Small intestine (tissue), 7 donors: ENCODE data around the gene STX8. TPM values are rescaled to one million over a fixed set of nuclear protein-coding genes. Genes with fewer than 3 reads are reported as not detected.
"Not testable (repeated sequence)": the region's sequence is repeated elsewhere in the genome, so short reads cannot be mapped to it uniquely, and the experiment has no call there.

Experiments
- DNase-seq, 2 donors: peaks; one replicate each; pipeline versions ENCODE4 v3.0.0 to v3.0.0-alpha.2; 2013
- FAIRE-seq: peaks from 2 replicates; lab custom pipeline; 2012; peaks lifted over from hg19 to GRCh38; lab: Jason Lieb, UNC
- H3K27ac ChIP-seq, 3 donors: one replicate each; pipeline ENCODE4 v1.5.1; 2013; ENCODE audit warnings: low read length in 2 of 3, mild to moderate bottlenecking in 2 of 3, control low read depth in 1 of 3, inconsistent platforms in 1 of 3, low read depth in 1 of 3, moderate library complexity in 1 of 3
- H3K27me3 ChIP-seq, 3 donors: one replicate each; pipeline ENCODE4 v1.6.1; 2013; ENCODE audit warnings: low read length in 3 of 3, inconsistent platforms in 1 of 3; ENCODE audit not compliant: control insufficient read depth in 3 of 3, insufficient read depth in 3 of 3
- H3K36me3 ChIP-seq, 3 donors: one replicate each; pipeline ENCODE4 v1.6.1; 2013; ENCODE audit warnings: low read length in 3 of 3, inconsistent platforms in 1 of 3, low read depth in 1 of 3, mild to moderate bottlenecking in 1 of 3, moderate library complexity in 1 of 3; ENCODE audit not compliant: control insufficient read depth in 3 of 3, insufficient read depth in 2 of 3
- H3K4me1 ChIP-seq, 3 donors: one replicate each; pipeline ENCODE4 v1.6.1; 2013; ENCODE audit warnings: low read length in 2 of 3, inconsistent platforms in 1 of 3, low read depth in 1 of 3, mild to moderate bottlenecking in 1 of 3, moderate library complexity in 1 of 3; ENCODE audit not compliant: control insufficient read depth in 3 of 3, insufficient read depth in 2 of 3
- H3K4me3 ChIP-seq, 3 donors: one replicate each; pipeline ENCODE4 v1.5.1; 2013; ENCODE audit warnings: low read length in 3 of 3, control low read depth in 1 of 3, inconsistent platforms in 1 of 3, low read depth in 1 of 3, mild to moderate bottlenecking in 1 of 3, moderate library complexity in 1 of 3
- H3K9me3 ChIP-seq, 2 donors: one replicate each; pipeline ENCODE4 v1.6.1; 2013; ENCODE audit warnings: low read depth in 1 of 2, low read length in 1 of 2; ENCODE audit not compliant: control insufficient read depth in 2 of 2, insufficient read depth in 1 of 2
- WGBS, 3 donors: extraction: QIAGEN DNeasy Blood & Tissue Kit; methylation state at CpG; one replicate each; pipeline ENCODE4 v1.1.7; 2013; 5-methylcytosine and 5-hydroxymethylcytosine counted together
- polyA plus RNA-seq, 4 donors: library from polyadenylated mRNA; stranded (reverse) in 3 of 4; unstranded in 1 of 4; fragments of 200-250 nt in 3 of 4; fragments of 120-200 nt in 1 of 4; gene quantifications; one replicate each; pipeline versions ENCODE4 v1.2.1 to v1.2.3, GENCODE V29; 2013
- donor health status: healthy with polysubstance abuse.
- donor health status: control.
- donor health status: control.
- donor health status: Bipolar disorder and iron deficiency.
- donor health status: healthy.

STX8 gene
- polyA plus RNA-seq, 4 donors = 35.3 to 72.2 (median 51.8) TPM

DNA sequence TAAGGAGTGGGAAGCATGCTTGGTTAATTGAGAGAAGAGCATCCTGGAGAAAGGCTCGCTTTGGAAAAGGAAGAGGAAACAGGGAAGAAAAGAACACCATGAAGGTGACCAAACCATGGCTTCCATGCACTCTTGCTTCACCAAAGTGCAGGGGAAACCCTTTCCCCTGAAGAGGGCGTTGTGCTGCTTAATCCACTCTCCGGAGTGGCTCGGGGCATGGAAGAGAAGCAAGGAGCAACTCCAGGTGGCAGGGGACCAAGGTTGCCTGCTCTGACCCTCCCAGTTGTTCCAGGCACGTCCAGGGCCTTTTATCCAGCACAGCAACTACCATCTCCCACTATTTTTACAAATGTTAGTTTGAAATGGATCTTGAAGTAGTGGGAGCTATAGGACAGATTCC lies 108.1 kb downstream of the STX8 start:
- FAIRE-seq = no peak

GRCh38 chr17:9465210-9465921 lies 110.3 kb downstream of the STX8 start:
- Histone ChIP-seq H3K27ac (no peak overlapping the region), H3K27me3 (no peaks in the 10 kb centered on the region), H3K4me3 (no peak overlapping the region), H3K4me1 (no peaks in the 10 kb centered on the region), H3K36me3 (peaks cover 0 to 2% (median 0%) of the 10 kb centered on the region in 3 donors), H3K9me3 (no peaks in the 10 kb centered on the region)
- no peak for FAIRE-seq
- peak; percentile 13 to 21 for DNase-seq
- WGBS, 3 donors = 85 to 91% (median 89%) methylated on average over 16 of the region's 16 CpGs

More for the DNA sequence above, 108.1 kb downstream of the STX8 start:
- Histone ChIP-seq H3K4me1 (no peaks in the 10 kb centered on the region), H3K9me3 (no peaks in the 10 kb centered on the region), H3K27ac (no peak overlapping the region), H3K36me3 (peaks cover 0 to 9% (median 0%) of the 10 kb centered on the region in 3 donors), H3K27me3 (no peaks in the 10 kb centered on the region), H3K4me3 (no peak overlapping the region)
- WGBS, 3 donors = 75 to 85% (median 84%) methylated on average over 5 of the region's 5 CpGs
- DNase-seq = no peak

GRCh38 chr17:9457005-9457404 lies 118.6 kb downstream of the STX8 start:
- Histone ChIP-seq H3K27ac (peak overlapping the region; percentile 2 to 91 (median 17)), H3K4me3 (no peak overlapping the region), H3K4me1 (peaks cover 2 to 18% (median 6%) of the 10 kb centered on the region in 3 donors), H3K36me3 (peaks cover 0 to 2% (median 0%) of the 10 kb centered on the region in 3 donors), H3K9me3 (peaks cover 0 to 8% of the 10 kb centered on the region in 2 donors), H3K27me3 (no peaks in the 10 kb centered on the region)
- DNase-seq (peak; percentile 45 to 80), FAIRE-seq (no peak)
- 40 to 72% (median 46%) methylated on average over 6 of the region's 6 CpGs for WGBS, 3 donors

DNA sequence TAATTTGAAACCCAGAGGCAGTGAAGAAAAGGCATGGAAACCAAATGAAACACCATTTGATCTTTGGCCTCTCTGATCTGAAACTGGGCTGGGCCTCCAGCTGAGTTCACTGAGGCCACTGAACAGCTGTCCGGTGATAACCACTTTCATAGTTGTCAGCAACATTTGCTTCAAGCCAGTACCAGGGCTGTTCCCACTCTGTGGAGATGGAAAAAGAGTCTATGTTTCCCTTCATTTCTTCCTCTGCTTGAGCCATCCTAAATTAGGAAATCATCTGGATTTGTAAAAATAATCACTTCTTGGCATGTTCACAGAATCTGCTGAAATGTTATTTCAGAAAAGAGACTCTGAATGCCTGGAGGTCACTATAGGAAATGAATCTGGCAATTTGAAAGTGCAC lies 119.3 kb downstream of the STX8 start:
- Histone ChIP-seq H3K4me3 (no peak overlapping the region), H3K27ac (peak overlapping the region; percentile 38 to 91 (median 43)), H3K9me3 (peaks cover 0 to 8% of the 10 kb centered on the region in 2 donors), H3K36me3 (no peaks in the 10 kb centered on the region), H3K4me1 (peaks cover 2 to 18% (median 6%) of the 10 kb centered on the region in 3 donors), H3K27me3 (no peaks in the 10 kb centered on the region)
- 14 to 21% (median 21%) methylated on average over 1 of the region's 1 CpG for WGBS, 3 donors
- no peak for FAIRE-seq
- DNase-seq = peak; percentile 75 to 84

- Histone ChIP-seq H3K9me3 (no peaks in the 10 kb centered on the region), H3K36me3 (no peaks in the 10 kb centered on the region), H3K4me1 (peaks cover 2 to 17% (median 6%) of the 10 kb centered on the region in 3 donors), H3K27me3 (no peaks in the 10 kb centered on the region), H3K27ac (peak overlapping the region in 1 of 3 donors; percentile 59), H3K4me3 (no peak overlapping the region)
- peak; percentile 43 to 53 for DNase-seq
- no peak for FAIRE-seq
- WGBS, 3 donors = 90 to 95% (median 91%) methylated on average over 1 of the region's 1 CpG
These were observed 123.7 kb downstream of the STX8 start for GRCh38 chr17:9451934-9452333.

DNA sequence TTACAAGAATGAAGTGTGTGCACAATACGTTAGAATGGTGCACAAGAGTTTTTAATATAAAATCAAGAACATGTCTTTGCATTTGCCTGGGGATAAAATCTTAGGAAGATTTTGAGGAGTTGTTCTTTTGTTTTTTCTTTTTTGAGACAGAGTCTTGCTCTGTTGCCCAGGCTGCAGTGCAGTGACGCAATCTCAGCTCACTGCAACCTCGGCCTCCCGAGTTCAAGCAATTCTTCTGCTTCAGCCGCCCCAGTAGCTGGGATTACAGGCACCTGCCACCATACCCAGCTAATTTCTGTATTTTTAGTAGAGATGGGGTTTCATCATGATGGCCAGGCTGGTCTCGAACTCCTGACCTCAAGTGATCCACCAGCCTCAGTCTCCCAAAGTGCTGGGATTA lies 128.3 kb downstream of the STX8 start:
- not testable (repeated sequence) for H3K27ac ChIP-seq, H3K27me3 ChIP-seq, H3K4me1 ChIP-seq, H3K9me3 ChIP-seq, H3K4me3 ChIP-seq, FAIRE-seq, DNase-seq, H3K36me3 ChIP-seq
- WGBS, 3 donors = 94 to 99% (median 98%) methylated on average over 6 of the region's 6 CpGs

GRCh38 chr17:9446528-9446927 lies 129.1 kb downstream of the STX8 start:
- H3K27ac ChIP-seq = no peak overlapping the region
- no peak overlapping the region for H3K4me3 ChIP-seq
- FAIRE-seq = no peak
- 77 to 92% (median 89%) methylated on average over 4 of the region's 4 CpGs for WGBS, 3 donors
- no peak for DNase-seq
- H3K27me3 ChIP-seq = no peaks in the 10 kb centered on the region
- no peaks in the 10 kb centered on the region for H3K36me3 ChIP-seq
- H3K4me1 ChIP-seq = no peaks in the 10 kb centered on the region
- H3K9me3 ChIP-seq = no peaks in the 10 kb centered on the region

DNA sequence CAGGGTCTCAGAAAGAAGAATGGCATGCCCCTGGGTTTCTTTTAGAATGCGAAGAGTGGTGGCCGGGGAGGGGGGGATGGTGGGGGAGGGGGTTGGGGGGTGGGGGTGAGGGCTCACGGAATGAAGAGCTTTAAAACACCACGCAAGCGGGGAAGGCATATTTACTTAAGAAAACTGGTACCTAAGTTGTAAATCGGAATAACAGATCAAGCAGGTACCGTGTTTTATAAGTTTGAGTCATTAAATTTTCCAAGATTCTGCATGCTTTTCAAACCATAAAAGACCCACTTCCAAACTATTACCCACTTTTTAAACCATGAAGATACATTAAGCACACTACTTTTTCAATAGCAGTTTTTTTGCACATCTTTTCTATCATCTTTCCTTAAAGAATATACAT lies 130.2 kb downstream of the STX8 start:
- no peaks in the 10 kb centered on the region for H3K4me1 ChIP-seq
- 76 to 94% (median 89%) methylated on average over 7 of the region's 7 CpGs for WGBS, 3 donors
- no peaks in the 10 kb centered on the region for H3K9me3 ChIP-seq
- FAIRE-seq (no peak), DNase-seq (no peak)
- no peak overlapping the region for H3K4me3 ChIP-seq
- no peak overlapping the region for H3K27ac ChIP-seq
- H3K27me3 ChIP-seq = no peaks in the 10 kb centered on the region
- no peaks in the 10 kb centered on the region for H3K36me3 ChIP-seq
